Activated CD8-positive, alpha-beta memory T cell treated with anti-CD3 and anti-CD28 coated beads, Interleukin-2, amount 50 U/mL, for 24 hours (primary cell): ENCODE data around the gene BRSK1.

Experiments used
- DNase-seq: peaks from one replicate; pipeline ENCODE4 v3.0.0-alpha.2; 2020; ENCODE audit errors: extremely low read depth

The BRSK1 gene

GRCh38 chr19:55283548-55284377, at the start of gene BRSK1:
BRSK1 (plus strand) TSS chr19:55283997; CDS start chr19:55284443, 446 bp downstream.
- no peak for DNase-seq

GRCh38 chr19:55238030-55238429, 45.8 kb upstream of the BRSK1 start:
- no peak for DNase-seq

- no peak for DNase-seq
Observed at GRCh38 chr19:55239004-55239403, 44.8 kb upstream of the BRSK1 start.

- no peak for DNase-seq
Observed at GRCh38 chr19:55240713-55241020, 43.1 kb upstream of the BRSK1 start.

GRCh38 chr19:55241143-55241934, 42.5 kb upstream of the BRSK1 start:
- DNase-seq: no peak

DNA sequence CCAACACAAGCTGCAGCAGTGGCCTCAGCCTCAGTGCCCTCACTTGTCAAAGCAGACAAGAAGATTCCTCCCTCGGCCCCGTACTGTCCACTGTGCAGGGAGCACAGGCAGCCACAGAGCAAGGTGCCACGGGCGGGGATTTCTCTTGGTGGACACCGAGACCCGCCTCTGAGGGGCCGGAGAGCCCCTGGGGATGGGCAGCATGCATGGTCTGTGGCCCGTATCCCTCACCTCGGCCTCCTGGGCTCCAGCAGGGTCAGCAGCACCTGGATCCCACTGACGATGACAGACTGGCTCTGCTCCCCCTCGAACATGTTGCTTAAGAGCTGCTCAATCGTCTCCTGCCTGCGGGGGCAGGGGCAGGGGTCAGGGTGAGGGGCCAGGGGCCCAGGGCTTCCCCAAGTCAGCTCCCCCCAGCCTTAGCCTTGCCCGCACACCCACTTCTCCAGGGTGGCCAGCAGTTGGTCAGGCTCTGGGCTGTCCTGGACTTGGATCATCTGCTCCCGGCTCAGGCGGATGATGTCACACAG, 41.8 kb upstream of the BRSK1 start:
- DNase-seq: no peak

DNA sequence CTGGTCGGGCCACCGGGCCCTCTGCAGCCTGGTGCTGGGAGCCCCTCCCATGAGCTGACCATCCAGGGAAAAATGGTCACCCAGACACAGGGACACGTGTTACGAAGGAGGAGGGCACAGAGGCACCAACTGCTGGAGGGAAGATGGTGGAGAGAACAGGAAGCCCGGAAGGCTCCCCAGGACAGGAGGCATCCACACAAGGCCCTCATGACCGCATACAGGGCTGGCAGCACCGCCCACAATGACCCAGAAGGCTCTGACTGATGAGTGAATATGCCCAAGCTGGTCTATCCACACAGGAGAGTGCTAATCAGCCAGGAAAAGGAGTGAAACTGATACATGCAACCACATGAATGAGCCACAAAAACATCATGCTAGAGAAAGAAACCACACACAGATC, 41.3 kb upstream of the BRSK1 start:
- DNase-seq: no peak

- no peak for DNase-seq
Observed at GRCh38 chr19:55244004-55244680, 39.7 kb upstream of the BRSK1 start.

- DNase-seq: no peak
Observed at GRCh38 chr19:55245236-55245904, 38.4 kb upstream of the BRSK1 start.

- DNase-seq: no peak
Observed at GRCh38 chr19:55246462-55247451, 37.0 kb upstream of the BRSK1 start.

- DNase-seq: no peak
Observed at GRCh38 chr19:55247621-55248099, 36.1 kb upstream of the BRSK1 start.

DNA sequence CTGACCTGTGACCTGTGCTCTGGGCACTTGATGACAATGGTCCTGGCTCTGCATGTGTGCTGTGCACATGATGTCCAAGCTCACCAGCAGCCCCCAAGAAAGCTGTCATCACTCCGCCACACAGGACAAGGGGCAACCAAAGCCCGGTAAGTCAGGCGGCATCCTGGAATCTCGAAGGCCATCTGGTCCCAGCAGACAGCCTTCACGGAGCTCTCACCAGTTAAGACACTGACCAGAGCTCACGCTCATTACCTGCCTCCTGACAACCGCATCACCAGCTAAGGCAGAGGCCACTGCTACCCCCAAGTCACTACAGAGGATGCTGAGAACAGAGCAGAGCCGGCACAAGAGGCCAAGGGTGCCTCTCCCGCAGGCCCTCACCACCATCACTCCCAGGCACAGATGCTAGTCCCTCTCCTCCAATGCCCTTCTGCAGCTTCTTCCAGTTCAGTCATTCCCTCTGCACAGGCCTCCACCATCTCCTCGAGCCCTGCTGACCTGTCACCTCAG, 35.6 kb upstream of the BRSK1 start:
- no peak for DNase-seq

DNA sequence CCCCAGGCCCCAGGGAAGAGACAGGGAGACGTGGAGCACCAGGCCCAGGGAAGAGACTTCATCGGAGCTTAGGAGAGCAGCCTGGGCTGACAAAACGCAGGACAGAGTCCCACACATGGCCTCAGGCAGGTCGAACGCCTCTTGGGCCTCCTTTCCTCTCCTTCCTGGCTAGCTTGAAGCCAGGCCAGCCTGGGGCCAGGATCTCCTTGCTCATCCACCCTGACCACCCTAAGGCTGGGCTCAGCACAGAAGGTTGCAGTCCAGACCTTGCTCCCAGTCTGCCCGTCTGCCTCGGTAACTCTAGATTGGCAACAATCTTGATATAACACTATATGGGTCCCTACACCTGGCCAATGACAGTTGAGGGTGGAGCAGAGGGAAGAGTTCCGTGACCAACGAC, 35.1 kb upstream of the BRSK1 start:
- no peak for DNase-seq

DNA sequence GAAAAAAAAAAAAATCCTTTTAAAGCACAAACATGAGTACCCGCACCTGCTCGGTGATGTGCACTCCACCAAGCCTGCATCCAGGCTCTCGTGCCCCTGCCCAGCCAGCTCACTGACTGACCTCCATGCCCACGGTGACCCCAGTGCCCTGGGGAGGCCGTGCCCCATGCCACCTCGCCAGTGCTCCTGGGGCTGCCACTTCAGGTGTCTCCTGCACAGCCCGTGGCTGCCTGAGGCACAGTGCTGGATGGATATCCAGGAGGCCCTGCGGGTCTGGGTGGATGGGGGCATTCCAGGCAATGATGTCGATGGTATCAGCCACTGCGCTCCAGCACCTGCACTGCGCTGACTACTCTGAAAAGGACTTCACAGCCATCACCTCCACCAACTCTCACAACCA, 34.0 kb upstream of the BRSK1 start:
- DNase-seq: no peak

GRCh38 chr19:55250262-55251036, 33.3 kb upstream of the BRSK1 start:
- DNase-seq: no peak

- no peak for DNase-seq
Observed at GRCh38 chr19:55251341-55252081, 32.3 kb upstream of the BRSK1 start.

DNA sequence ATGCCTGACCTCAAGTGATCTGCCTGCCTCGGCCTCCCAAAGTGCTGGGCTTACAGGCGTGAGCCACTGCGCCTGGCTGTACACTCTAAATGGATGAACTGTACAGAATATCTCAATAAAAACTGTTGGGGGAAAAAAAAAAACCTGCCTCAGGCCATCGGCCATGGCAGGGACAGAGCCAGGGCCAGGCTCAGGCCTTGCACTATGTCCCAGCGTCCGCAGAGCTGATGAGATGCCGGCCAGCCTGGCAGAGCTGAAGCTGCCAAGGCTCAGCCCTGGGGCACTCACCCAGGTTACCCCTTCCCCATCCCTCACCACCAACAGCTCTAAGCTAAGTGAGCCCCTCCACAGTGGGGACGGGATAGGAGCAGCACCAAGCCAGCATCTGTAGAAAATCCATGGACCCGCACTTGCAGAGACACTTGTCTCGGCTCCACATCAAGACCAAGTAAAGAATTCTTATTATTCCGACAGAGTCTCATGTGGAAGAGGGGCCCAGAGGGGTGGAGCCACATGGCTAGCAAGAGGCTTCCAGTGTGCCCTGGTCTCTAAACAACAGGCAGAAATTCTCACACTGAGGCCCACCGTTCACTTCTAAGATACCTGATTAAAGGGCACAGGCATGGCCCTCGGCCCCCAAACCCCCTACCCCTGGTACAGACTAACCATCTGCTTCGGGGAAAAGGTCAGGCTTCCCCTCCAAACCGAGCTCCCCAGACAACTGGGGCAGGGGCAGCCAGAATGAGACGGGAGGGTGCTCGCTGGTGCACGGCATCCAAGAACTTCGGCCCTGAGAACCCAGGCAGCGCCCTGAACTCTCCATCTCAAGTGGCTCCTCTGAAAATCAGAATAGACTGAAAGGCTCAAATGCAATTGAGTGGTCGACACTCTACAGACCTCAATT, 30.8 kb upstream of the BRSK1 start:
- no peak for DNase-seq
